HG03139 (cell line): Measurements from ENCODE around the gene HDAC5.
"Not testable (repeated sequence)": the region's sequence is repeated elsewhere in the genome, so short reads cannot be mapped to it uniquely, and the experiment has no call there.

Experiments used
- ATAC-seq: cut with Tn5 transposase; IDR thresholded peaks from one replicate; pipeline ENCODE4 v1.9.1; 2021; ENCODE audit not compliant: unreplicated experiment

The HDAC5 gene

GRCh38 chr17:44071198-44071520, 52.3 kb downstream of the HDAC5 start:
- ATAC-seq, result no peak

- peak; percentile 63 for ATAC-seq
These were observed 52.8 kb downstream of the HDAC5 start, which contains the start of gene G6PC3 for GRCh38 chr17:44070455-44071197. G6PC3 (plus strand) TSS chr17:44070735; CDS start chr17:44070966, 231 bp downstream.

- ATAC-seq, result no peak
These were observed 53.4 kb downstream of the HDAC5 start for GRCh38 chr17:44069974-44070454.

DNA sequence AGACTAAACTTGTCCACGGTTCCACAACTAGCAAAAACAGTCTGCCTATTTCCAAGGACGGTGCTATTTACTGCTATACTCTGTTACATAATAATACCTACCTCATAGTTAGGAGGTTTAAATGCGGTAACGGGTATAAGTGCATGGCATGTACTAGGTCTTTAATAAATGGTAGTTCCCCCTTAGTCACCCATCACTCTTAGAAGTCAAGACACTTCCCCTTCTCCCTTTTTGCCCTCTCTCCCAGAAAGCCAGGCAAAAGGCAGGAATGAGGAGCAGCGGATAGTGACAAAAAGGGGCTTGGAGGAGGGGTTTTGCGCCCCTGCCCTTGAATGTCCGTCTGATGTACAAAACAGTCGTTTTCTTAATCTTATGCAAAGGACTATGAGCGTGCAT, 55.9 kb downstream of the HDAC5 start:
- no peak for ATAC-seq

DNA sequence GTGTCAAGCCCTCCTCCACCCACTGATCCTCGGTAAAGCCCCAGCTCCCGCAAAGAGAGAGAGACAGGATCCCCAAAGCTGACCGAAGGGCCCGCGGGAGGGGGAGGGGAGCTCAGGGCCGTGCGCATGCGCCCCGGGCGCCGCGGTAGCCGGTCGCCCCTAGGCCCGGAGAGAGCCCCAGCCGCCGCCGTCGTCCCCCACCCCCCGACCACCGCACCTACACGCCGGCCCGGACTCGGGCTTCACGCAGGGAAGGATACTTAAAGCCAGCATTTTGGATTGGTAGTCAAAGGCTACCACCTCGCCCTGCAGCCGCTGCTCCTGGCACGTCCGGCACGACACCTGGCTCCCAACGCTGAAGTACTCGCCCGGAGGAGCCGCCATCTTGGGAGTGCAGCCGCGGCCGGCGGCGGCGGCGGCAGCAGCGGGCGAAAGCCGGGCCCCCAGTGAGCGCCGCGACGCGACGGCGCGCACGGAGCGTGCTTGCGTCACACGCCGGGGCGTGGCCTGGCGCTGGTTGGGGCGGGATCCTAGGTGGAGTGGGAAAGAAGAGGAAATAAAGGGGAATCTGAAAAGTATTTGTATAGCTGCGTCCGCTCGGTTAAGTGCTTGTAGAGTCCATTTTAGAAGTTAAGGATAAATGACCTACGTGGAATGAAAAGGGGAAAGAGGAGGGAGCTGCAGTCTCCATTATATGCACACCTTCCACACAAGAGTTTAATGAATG, 57.1 kb downstream of the HDAC5 start, which contains the start of gene LSM12:
Gene LSM12 (minus strand): TSS at position 468 of the 727 bp plus-strand sequence. CDS start 84 bp downstream, at position 384.
- peak; percentile 48 for ATAC-seq

DNA sequence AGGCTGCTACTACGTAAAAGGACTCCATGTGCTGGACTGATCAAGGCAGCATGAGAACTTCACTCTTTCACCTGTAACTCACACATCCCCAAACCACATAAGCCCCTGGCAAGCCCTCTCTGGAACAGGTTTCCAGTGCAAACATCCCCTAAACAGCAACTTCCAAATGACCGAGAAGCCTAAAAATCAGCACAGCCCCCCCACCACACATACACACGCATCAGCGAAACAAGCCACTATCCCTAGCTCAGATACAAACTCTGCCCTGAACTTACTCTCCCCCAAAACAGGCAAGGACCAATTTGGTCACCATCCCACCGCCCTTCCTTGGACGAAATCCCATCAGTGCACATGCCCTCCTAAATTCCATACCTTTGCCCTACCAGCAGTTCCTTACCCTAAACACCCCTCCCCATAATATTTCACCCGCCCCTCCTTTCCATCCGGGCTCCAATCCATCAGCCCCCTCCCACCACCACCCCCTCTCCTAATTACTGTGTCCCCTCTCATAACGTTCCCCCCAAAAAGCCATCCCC, 57.7 kb downstream of the HDAC5 start:
- no peak for ATAC-seq

DNA sequence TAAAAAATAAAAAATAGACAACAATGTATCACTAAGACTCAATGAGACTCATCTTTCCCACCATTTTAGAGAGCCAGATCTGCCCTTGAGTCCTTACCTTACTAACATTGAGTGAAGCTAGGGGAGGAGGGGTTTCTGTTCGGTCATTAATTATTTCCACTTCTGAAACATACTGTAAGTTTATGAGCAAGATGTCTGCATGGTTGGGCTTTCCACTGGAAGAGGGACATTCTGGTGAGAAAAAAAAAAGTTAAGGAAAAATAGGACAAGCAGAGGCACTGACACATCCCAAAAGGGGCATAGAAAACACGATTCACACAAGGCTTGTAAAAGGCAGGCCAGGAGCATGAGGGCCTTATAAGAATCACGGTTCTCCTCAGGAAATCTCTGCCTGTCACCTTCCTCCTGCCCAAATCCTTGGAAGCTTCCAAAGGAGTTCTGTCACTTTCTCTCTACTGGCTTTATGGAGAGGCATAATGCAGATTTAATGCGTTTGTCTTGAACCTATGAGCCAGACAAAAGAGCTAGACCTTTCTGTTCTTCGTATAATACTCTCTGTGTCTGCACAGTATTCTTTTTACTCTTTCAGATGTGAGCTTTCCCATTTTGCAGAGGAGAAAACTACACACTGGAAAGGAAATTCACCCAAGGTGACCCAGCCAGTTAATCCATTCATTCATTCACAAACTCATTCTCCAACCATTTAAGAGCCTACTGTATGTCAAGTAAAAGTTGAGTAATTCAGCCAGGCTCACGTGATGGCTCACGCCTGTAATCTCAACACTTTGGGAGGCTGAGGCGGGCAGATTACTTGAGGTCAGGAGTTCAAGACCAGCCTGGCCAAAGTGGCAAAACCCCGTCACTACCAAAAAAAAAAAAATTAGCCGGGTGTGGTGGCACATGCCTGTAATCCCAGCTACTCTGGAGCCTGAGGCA, 59.5 kb downstream of the HDAC5 start:
- no peak for ATAC-seq

GRCh38 chr17:44062871-44063270, 60.6 kb downstream of the HDAC5 start:
- no peak for ATAC-seq

DNA sequence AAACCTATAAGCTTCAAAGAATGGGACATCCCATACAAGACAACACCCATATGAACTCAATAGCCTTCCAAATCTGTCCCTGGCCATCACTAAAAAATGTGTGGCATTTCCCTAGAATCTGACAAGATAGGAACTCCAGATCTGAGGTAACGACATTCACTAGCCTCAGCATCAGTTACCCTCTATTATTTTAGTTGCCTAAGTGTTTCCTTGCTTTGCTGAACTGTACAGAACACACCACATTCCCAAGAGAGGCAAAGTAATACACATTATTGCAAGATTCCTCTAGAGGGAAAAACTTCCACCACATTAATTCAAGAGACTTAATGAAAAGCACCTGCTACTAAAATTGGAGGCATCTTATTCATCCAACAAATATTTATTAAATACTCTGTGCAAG, 62.0 kb downstream of the HDAC5 start:
- ATAC-seq, result no peak

DNA sequence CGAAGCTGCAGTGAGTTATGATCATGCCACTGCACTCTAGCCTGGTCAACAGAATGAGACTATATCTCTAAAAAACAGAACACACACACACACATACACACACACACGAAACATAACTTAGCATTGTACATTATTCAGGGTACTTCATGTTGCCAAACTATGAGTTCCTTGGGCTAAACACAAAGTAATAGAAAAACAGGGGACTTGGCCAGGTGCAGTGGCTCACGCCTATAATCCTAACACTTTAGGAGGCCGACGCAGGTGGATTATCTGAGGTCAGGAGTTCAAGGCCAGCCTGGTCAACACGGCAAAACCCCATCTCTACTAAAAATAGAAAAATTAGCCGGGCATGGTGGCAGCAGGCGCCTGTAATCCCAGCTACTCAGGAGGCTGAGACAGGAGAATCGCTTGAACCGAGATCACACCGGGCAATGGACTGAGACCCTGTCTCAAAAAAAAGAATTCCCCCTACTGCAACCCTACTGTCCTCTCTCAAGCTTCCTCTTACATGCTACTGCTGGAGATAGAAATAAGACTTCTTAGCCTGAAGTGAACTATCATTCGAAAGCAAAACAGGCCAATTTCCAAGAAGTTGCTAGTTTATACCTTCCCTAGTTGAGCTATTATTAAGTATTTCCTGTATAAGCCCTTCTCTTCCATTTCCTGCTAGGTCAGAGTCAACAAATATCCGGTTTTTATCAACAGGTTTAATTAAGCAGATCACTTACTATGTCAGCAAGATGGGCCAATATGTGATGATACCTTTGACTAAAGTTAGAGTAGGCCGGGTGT, 64.1 kb downstream of the HDAC5 start:
- ATAC-seq, result no peak

GRCh38 chr17:44053125-44053872, 70.1 kb downstream of the HDAC5 start:
- no peak for ATAC-seq

- ATAC-seq, result no peak
These were observed 74.0 kb downstream of the HDAC5 start for GRCh38 chr17:44049294-44050060.

GRCh38 chr17:44046893-44047292, 76.5 kb downstream of the HDAC5 start:
- not testable (repeated sequence) for ATAC-seq

- no peak for ATAC-seq
These were observed 78.0 kb downstream of the HDAC5 start for GRCh38 chr17:44045486-44045885.

DNA sequence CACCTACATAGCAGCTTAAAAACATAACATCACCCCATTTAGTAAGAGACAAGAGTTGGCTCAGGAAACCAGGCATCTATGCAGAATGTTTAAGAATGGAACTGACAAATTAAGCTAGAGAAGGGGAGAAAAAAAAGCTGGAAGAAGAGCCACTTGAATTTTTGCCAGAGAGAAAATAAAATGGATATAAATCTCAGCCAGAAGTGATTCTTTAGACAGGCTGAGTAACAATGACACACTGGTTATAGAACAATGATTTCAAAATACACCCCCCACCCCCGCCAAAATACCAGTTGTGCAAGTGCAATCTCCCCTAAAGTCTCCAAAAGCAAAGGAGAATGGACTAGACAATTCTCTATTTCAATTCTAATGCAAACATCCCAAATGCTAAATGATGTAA, 79.4 kb downstream of the HDAC5 start:
- no peak for ATAC-seq

- no peak for ATAC-seq
These were observed 80.2 kb downstream of the HDAC5 start for GRCh38 chr17:44043272-44043696.

DNA sequence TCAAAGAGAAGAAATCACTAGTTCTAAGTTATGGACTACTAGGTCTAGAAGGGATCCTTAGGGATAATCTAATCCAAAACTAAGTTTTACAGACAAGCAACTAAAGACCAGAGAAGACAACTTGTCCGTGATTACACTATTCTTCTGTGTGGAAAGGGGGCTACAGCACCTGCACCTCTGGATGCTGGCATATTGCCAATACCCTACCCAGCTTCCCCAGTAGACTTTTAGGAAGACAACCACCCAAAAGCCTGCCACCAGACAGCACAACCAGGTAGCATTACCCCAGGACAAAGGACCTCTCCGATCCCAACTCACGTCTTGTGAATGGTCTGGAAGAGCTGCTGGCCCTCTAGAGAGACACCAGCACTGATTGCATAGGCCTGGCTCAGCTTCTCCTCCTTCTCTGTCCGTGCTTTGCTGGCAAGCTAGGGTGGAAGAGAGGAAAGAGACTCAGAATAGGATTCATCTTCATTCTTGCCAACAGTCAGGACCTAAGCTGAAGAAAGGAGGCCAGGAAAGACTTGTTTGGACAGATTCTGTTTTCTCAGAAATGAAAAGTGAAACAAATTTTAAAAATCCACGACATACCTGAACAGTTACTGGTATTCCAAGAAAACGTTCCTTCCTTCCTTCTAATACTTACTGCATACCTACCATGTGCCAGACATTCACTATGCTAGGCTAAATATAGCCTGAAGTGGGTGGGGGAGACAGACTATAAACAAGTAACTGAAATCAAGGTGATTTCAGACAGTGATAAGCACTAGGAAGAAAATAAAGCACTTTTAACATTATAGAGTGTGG, 83.4 kb downstream of the HDAC5 start:
- ATAC-seq, result no peak

- no peak for ATAC-seq
These were observed 84.8 kb downstream of the HDAC5 start for GRCh38 chr17:44038604-44039011.
